ENCODE data around the gene ZNF787. TPM values are rescaled to one million over a fixed set of nuclear protein-coding genes. Genes with fewer than 3 reads are reported as not detected.
A peak's percentile ranks its signal among the peaks of the same experiment; 100 is the strongest.

ZNF787 gene
- polyA plus RNA-seq, 1 experiment, result 4.5 TPM

GRCh38 chr19:56124578-56124977, 3.5 kb upstream of the ZNF787 start:
- no peaks in the 10 kb centered on the region for H3K27me3 ChIP-seq (ENCODE audit: control insufficient read depth, insufficient read depth, low read length)

GRCh38 chr19:56123266-56123891, 2.3 kb upstream of the ZNF787 start:
- H3K9me3 ChIP-seq (ENCODE audit: control insufficient read depth, insufficient read depth, low read length), result no peaks in the 10 kb centered on the region; the same call in 1 of the 2 replicates
- H3K27me3 ChIP-seq (ENCODE audit: control insufficient read depth, insufficient read depth, low read length), result no peaks in the 10 kb centered on the region
- CTCF ChIA-PET, result interaction anchor here (0.9 kb wide), 1 partner anchor 9 kb away, joined by 3 read pairs; no protein-coding TSS in a partner anchor
- no peak for DNase-seq (ENCODE audit: low read depth, low spot score)
- no peak overlapping the region for H3K4me3 ChIP-seq (ENCODE audit: low read depth, low read length)
- no peak overlapping the region for H3K27ac ChIP-seq (ENCODE audit: low read depth, low read length)
- POLR2A ChIA-PET, result no interaction called here
- TF ChIP-seq CTCF (IDR thresholded peaks at IDR 0.05; ENCODE audit: low read depth, low read length), result no peak

More at GRCh38 chr19:56124578-56124977, 3.5 kb upstream of the ZNF787 start:
- DNase-seq (ENCODE audit: low read depth, low spot score), result no peak
- TF ChIP-seq CTCF (IDR thresholded peaks at IDR 0.05; ENCODE audit: low read depth, low read length), result no peak
- POLR2A ChIA-PET, result no interaction called here
- no peak overlapping the region for H3K4me3 ChIP-seq (ENCODE audit: low read depth, low read length)
- CTCF ChIA-PET, result no interaction called here
- H3K27ac ChIP-seq (ENCODE audit: low read depth, low read length), result no peak overlapping the region
- H3K9me3 ChIP-seq (ENCODE audit: control insufficient read depth, insufficient read depth, low read length), result no peaks in the 10 kb centered on the region; the same call in 1 of the 2 replicates

GRCh38 chr19:56120371-56121179, 520 bp downstream of the ZNF787 start:
- Histone ChIP-seq H3K9me3 (ENCODE audit: control insufficient read depth, insufficient read depth, low read length) (no peaks in the 10 kb centered on the region; the same call in 1 of the 2 replicates), H3K27ac (ENCODE audit: low read depth, low read length) (peak overlapping the region; percentile 91), H3K27me3 (ENCODE audit: control insufficient read depth, insufficient read depth, low read length) (no peaks in the 10 kb centered on the region), H3K4me3 (ENCODE audit: low read depth, low read length) (peak overlapping the region; percentile 73)
- ChIA-PET CTCF (interaction anchor here (0.6 to 1.0 kb wide), 2 partner anchors 22 to 133 kb away, joined by 3 read pairs; no protein-coding TSS in a partner anchor), POLR2A (interaction anchor here (0.5 to 1.6 kb wide), 16 partner anchors 9 to 1147 kb away, joined by 3 to 12 read pairs (median 4); partner anchors contain the start of genes ZNF444, ZNF583 and ZSCAN5A)
- TF ChIP-seq CTCF (IDR thresholded peaks at IDR 0.05; ENCODE audit: low read depth, low read length), result no peak; the same call in 1 of the 2 replicates
- DNase-seq (ENCODE audit: low read depth, low spot score), result no peak

DNA sequence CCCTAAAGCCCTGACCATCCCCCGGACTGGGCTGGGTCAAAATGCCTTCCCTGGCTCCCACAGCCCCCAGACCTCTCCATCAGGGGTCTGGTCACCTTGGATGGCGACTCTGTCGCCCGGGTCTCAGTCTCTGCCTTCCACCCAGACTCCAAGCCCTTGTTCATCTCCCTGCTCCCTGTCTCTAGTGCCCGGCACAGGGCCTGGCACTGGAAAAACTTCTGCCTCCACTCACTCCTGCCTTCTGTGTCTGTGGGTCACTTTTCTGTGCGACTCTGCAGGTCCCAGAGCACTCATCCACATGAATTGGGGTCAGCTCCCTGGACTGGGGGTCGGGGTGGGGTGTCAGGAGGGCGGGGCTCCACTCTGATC, 1.1 kb downstream of the ZNF787 start:
- ChIA-PET POLR2A (interaction anchor here (0.6 to 1.6 kb wide), 5 partner anchors 9 to 1148 kb away, joined by 3 to 8 read pairs (median 3); partner anchors contain the start of gene ZNF444), CTCF (interaction anchor here (0.6 kb wide), 1 partner anchor 23 kb away, joined by 3 read pairs; no protein-coding TSS in a partner anchor)
- Histone ChIP-seq H3K4me3 (ENCODE audit: low read depth, low read length) (peak overlapping the region; percentile 73), H3K27ac (ENCODE audit: low read depth, low read length) (peak overlapping the region; percentile 91), H3K27me3 (ENCODE audit: control insufficient read depth, insufficient read depth, low read length) (no peaks in the 10 kb centered on the region), H3K9me3 (ENCODE audit: control insufficient read depth, insufficient read depth, low read length) (no peaks in the 10 kb centered on the region; the same call in 1 of the 2 replicates)
- TF ChIP-seq CTCF (IDR thresholded peaks at IDR 0.05; ENCODE audit: low read depth, low read length), result no peak
- no peak for DNase-seq (ENCODE audit: low read depth, low spot score)

Measured in AG04450 (cell line).